ENCODE measurements around the gene UAP1. TPM values are rescaled to one million over a fixed set of nuclear protein-coding genes. Genes with fewer than 3 reads are reported as not detected.
"Not testable (repeated sequence)": the region's sequence is repeated elsewhere in the genome, so short reads cannot be mapped to it uniquely, and the experiment has no call there.

The UAP1 gene
- total RNA-seq, 1 donor from 2014 or later, result 66.2 TPM

GRCh38 chr1:162565460-162565859 is 3.9 kb downstream of the UAP1 start:
- DNase-seq, result no peak

DNA sequence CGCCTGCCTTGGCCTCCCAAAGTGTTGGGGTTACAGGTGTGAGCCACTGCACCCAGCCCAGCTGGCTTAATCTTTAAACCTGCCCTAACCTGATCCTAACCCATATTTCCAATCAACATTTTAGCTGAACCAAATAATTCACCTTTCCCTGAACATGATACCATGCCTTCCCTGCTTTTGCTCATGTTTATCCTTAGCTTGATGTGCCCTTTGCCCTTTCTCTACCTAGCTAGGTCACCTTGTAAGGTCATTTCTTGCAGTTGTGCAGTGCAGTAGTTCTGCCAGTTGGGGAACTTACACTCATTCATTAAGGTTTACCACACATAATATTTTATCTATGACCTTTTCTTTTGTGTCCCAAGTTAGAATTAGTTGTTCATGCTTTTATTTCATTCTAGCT is 5.3 kb downstream of the UAP1 start:
- DNase-seq, result no peak

- peak; percentile 21 for DNase-seq
Measured at GRCh38 chr1:162568802-162569201, 7.3 kb downstream of the UAP1 start.

DNA sequence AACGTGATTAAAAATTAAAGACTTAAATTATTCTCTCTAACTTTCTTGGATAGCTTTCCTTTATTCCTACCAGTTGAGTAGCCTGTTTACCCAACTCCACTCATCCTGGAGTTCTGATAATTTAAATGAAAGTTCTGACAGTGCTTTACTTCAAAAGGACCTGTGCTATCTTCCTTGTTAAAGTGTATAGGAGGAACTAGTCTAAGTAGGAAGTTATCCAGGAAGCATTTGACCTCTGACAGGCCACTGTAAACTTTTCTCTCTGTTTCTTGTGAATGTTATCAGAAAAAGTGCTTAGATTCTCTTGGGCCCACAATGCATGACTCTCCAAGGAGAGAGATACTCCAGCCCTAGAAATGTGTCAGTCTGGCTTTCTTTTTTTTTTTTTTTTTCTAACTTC is 9.2 kb downstream of the UAP1 start:
- no peak for DNase-seq

GRCh38 chr1:162571121-162571520 is 9.6 kb downstream of the UAP1 start:
- not testable (repeated sequence) for DNase-seq

- no peak for DNase-seq
Measured at GRCh38 chr1:162571696-162572095, 10.2 kb downstream of the UAP1 start.

GRCh38 chr1:162573136-162573535 is 11.6 kb downstream of the UAP1 start:
- DNase-seq, result no peak

- DNase-seq, result no peak
Measured at GRCh38 chr1:162578071-162578700, 16.7 kb downstream of the UAP1 start.

DNA sequence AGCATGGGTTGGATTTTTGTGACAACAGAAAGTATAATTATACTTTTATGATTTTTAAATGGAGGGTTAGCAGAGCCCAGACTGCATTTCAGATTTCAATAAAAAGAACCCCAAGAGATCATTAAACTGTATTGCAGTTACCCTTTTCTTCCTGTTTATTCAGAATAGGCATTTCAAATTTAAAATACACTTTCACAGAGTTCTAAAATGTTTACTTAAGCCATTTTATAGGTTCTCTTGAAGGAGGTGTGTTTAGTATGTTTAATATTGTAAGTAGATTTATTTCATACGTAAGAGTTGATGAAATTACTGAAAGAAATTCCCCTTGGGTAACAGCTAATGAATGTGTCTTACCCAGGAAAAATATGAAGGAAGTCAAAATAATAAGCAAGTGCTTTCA is 17.4 kb downstream of the UAP1 start:
- DNase-seq, result no peak

GRCh38 chr1:162580308-162580707 is 18.8 kb downstream of the UAP1 start:
- DNase-seq, result no peak

DNA sequence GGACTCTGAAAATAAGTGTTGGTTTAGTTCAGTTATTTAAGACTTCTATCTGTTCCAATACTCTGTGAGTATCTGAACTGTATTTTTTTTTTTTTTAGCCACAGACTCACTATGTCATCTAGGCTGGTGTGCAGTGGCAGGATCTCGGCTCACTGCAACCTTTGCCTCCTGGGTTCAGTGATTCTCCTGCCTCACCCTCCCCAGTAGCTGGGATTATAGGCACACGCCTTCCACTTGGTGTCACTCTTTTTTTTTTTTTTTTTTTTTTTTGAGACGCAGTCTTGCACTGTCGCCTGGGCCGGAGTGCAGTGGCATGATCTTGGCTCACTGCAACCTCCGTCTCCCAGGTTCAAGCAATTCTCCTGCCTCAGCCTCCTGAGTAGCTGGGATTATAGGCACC is 21.4 kb downstream of the UAP1 start:
- DNase-seq, result not testable (repeated sequence)

DNA sequence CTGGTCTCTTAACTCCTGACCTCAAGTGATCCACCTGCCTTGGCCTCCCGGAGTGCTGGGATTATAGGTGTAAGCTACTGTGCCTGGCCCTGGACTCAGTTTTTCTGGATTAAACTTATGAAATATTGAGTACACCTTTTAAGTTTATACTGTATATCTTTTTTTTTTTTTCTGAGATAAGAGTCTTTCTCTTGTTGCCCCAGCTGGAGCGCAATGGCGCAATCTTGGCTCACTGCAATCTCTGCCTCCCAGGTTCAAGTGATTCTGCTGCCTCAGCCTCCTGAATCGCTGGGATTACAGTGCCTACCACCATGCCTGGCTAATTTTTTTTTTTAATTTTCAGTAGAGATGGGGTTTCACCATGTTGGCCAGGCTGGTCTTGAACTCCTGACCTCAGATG is 23.6 kb downstream of the UAP1 start:
- not testable (repeated sequence) for DNase-seq

- DNase-seq, result no peak
Measured at GRCh38 chr1:162587347-162587746, 25.8 kb downstream of the UAP1 start.

- no peak for DNase-seq
Measured at GRCh38 chr1:162587761-162588260, 26.3 kb downstream of the UAP1 start.

- DNase-seq, result no peak
Measured at GRCh38 chr1:162590101-162590500, 28.6 kb downstream of the UAP1 start.

DNA sequence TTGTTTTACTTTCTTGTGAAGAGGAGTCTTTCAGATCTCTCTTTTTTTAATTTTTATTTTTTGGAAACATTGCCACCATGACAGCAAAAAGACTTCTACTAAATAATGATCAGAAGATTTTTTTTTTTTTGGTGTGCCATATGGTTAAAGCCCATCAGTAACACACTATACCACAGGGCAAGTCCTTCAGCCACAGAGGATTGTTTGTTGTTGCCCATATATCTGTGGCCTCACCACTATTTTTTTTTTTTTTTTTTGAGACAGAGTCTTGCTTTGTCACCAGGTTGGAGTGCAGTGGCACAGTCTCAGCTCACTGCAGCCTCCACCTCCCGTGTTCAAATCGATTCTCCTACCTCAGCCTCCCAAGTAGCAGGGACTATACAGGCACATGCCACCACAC is 29.2 kb downstream of the UAP1 start:
- DNase-seq, result no peak

GRCh38 chr1:162596514-162597170 is 35.1 kb downstream of the UAP1 start:
- DNase-seq, result no peak

DNA sequence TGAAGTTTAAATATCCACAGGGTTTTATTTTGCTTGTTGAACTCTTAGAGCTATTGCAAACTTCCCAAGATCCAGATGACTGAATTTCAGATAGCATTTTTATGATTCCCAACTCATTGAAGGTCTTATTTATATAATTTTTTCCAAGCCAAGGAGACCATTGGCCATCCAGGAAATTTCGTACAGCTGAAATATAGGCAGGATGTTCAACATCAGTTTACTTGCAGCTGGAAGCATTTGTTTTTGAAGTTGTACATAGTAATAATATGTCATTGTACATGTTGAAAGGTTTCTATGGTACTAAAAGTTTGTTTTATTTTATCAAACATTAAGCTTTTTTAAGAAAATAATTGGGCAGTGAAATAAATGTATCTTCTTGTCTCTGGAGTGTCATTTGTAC is 37.9 kb downstream of the UAP1 start:
- no peak for DNase-seq

DNA sequence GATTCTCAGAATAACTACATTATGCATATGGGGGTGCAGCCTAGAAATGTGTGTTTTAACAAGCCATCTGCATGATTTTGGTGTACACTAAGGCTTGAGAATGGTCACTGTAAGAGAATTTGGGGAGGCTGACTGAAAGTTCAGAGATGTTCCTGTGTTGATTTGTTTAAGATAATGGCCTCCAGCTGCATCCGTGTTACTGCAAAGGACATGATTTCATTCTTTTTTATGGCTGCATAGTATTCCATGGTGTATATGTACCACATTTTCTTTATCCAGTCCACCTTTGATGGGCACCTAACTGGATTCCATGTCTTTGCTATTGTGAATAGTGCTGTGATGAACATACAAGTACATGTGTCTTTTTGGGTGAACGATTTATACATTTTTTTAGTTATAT is 41.6 kb downstream of the UAP1 start:
- not testable (repeated sequence) for DNase-seq

GRCh38 chr1:162605225-162605927 is 43.9 kb downstream of the UAP1 start:
- DNase-seq, result peak; percentile 92

DNA sequence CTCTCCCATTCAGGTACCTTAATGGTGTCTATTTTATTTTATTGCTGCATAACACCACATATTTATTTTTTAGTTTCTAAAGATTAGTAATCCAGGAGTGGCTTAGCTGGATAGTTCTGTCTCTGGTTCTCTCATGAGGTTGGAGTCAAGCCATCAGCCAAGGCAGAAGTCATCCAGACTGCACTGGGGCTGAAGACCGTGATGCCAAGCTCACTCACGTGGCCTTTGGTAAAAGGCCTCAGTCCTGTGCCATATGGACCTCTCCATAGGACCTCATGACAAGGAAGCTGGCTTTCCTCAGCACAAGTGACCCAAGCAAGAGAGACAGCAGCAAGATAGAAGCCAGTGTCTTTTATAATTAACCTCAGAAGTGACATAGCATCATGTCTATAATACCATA is 47.8 kb downstream of the UAP1 start:
- no peak for DNase-seq

DNA sequence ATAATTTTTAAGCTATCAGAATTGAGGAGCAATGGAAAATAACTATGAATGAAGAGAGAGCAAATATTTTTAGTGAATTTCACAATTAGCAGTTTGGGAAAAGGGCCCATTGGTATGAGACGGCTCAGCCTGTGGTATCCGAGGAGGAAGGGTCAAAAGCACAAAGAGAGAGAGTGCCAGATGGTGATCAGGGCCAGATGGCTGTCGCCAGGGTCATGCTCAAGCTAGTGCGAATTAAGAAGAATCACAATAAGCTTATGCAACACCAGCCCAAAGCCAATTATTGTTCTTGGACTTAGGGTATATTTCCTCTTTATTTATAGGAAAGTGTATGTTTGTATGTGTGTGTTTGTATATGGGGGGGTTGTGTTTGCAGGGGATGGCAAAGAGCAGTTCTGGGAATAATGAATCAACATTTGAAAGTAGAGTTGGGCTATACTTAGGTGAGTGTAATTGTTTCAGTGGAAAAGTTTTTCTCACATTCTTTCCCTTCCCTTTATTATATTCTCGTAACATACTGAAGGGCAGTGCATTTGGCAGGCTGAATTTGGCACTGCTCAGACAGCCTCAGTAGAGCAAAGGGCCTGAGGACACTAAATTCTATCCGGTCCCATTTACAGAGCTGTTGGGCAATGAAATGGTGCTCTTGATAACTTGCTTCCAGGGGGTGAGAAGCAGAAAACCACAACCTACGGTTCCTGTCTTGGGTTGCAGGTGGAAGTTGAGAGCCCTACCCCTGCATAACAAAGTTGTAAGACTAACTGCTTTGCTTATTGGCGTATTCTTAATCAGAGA is 51.3 kb downstream of the UAP1 start:
- peak; percentile 34 for DNase-seq

DNA sequence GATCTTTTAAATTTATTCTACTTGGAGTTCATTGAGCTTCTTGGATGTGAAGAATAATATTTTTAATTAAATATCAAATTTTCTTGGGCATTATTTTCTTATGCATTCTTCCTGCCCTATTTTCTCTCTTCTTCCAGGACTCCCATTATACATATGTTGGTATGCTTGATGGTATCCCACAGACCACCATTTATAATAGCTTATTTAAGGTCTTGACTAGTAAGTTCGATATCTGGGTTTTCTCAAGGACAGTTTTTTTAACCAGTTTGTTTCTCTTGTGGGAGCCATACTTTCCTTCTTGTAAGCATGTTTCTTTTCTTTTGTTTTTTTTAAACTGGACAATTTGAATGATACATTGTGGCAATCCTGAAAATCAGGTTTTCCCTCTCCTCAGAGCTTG is 55.3 kb downstream of the UAP1 start:
- no peak for DNase-seq
